Breast epithelium (tissue), 4 donors: ENCODE measurements around the gene CCSER1. TPM values are rescaled to one million over a fixed set of nuclear protein-coding genes. Genes with fewer than 3 reads are reported as not detected.
A peak's percentile ranks its signal among the peaks of the same experiment; 100 is the strongest.

Experiments
- DNase-seq, 2 donors: peaks; one replicate each; pipeline ENCODE4 v3.0.0-alpha.2; 2019; ENCODE audit warnings: low spot score in 2 of 2
- H3K27ac ChIP-seq, 2 donors: fragments of 200-600 bp; sonication (generic) in 1 of 2; one replicate each; pipeline ENCODE4 v1.5.1; 2016 to 2019; ENCODE audit warnings: mild to moderate bottlenecking in 1 of 2
- H3K27me3 ChIP-seq, 2 donors: fragments of 200-600 bp; sonication (generic) in 1 of 2; one replicate each; pipeline versions ENCODE4 v1.5.1 to v1.6.0; 2017 to 2019; ENCODE audit warnings: control low read depth in 1 of 2, mild to moderate bottlenecking in 1 of 2
- H3K36me3 ChIP-seq: fragments of 200-600 bp; one replicate; pipeline ENCODE4 v1.5.1; 2019
- H3K4me1 ChIP-seq, 2 donors: fragments of 200-600 bp; sonication (generic); one replicate each; pipeline ENCODE4 v1.5.1; 2016 to 2019; ENCODE audit warnings: control low read depth in 1 of 2
- H3K4me3 ChIP-seq, 3 donors: fragments of 200-600 bp; sonication (generic); 1 replicate in 2 of 3; 2 replicates in 1 of 3; pipeline ENCODE4 v1.5.1; 2016 to 2019; ENCODE audit warnings: mild to moderate bottlenecking in 3 of 3, moderate library complexity in 2 of 3
- H3K9me3 ChIP-seq, 2 donors: fragments of 200-600 bp; sonication (generic) in 1 of 2; one replicate each; pipeline ENCODE4 v1.5.1; 2016 to 2019; ENCODE audit warnings: control low read depth in 1 of 2
- POLR2A ChIP-seq: fragments of 450-650 bp; IDR thresholded peaks from one replicate; pipeline ENCODE4 v1.6.1; 2016; ENCODE audit warnings: antibody characterized with exemption, mild to moderate bottlenecking, moderate library complexity
- POLR2AphosphoS5 ChIP-seq, 3 donors: sonication (generic); formaldehyde crosslinking; IDR thresholded peaks; one replicate each; pipeline ENCODE4 v1.6.1; 2017; ENCODE audit warnings: antibody characterized with exemption in 3 of 3
- intact Hi-C: fragments of 100-400 bp; cut with DNase I; formaldehyde crosslinking; loops from one replicate; pipeline ENCODE4 v1.15.1; 2023; ENCODE audit warnings: low total_unique reads
- total RNA-seq, 3 donors: library from RNA; depleted of rRNA; stranded (reverse); fragments of >200 nt; gene quantifications; one replicate each; pipeline ENCODE4 v1.1.0, GENCODE V29; 2016
- TF ChIP-seq, protein P1 (sequence below), 3 donors: fragments of 450-650 bp; IDR thresholded peaks; one replicate each; pipeline ENCODE4 v1.5.1; 2016 to 2017; ENCODE audit warnings: antibody characterized with exemption in 3 of 3, mild to moderate bottlenecking in 3 of 3, moderate library complexity in 3 of 3

Gene CCSER1
- total RNA-seq, 3 donors from 2014 or later, result 6.4 to 73.3 (median 55.7) TPM

DNA sequence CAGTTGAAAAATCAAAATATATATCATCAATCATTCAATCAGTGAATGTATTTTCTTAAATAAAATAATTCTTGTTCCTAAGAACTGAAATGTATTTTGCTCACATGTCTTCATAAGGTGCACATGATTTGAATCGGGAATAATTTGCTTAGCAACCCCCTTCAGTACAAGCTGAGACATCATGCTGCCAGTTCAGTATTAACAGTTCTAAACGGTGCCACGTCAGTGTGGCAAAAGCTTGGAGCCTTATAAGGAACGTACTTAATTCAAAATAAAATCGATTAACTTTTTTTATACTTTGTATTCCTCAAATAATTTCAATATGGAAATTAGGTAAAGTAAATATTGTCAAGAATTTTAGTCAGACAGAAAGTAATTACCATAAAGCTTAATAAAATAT is 287.9 kb downstream of the CCSER1 start:
- H3K36me3 ChIP-seq, result no peaks in the 10 kb centered on the region
- no peak overlapping the region for H3K4me3 ChIP-seq
- H3K4me1 ChIP-seq, result no peaks in the 10 kb centered on the region
- intact Hi-C loops, result no loop called here
- TF ChIP-seq POLR2AphosphoS5 (IDR thresholded peaks at IDR 0.05) (no peak), POLR2A (no peak)
- TF ChIP-seq, protein P1, sequence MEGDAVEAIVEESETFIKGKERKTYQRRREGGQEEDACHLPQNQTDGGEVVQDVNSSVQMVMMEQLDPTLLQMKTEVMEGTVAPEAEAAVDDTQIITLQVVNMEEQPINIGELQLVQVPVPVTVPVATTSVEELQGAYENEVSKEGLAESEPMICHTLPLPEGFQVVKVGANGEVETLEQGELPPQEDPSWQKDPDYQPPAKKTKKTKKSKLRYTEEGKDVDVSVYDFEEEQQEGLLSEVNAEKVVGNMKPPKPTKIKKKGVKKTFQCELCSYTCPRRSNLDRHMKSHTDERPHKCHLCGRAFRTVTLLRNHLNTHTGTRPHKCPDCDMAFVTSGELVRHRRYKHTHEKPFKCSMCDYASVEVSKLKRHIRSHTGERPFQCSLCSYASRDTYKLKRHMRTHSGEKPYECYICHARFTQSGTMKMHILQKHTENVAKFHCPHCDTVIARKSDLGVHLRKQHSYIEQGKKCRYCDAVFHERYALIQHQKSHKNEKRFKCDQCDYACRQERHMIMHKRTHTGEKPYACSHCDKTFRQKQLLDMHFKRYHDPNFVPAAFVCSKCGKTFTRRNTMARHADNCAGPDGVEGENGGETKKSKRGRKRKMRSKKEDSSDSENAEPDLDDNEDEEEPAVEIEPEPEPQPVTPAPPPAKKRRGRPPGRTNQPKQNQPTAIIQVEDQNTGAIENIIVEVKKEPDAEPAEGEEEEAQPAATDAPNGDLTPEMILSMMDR (IDR thresholded peaks at IDR 0.05), result no peak
- H3K27ac ChIP-seq, result no peak overlapping the region
- no peaks in the 10 kb centered on the region for H3K27me3 ChIP-seq
- H3K9me3 ChIP-seq, result no peaks in the 10 kb centered on the region
- no peak for DNase-seq

DNA sequence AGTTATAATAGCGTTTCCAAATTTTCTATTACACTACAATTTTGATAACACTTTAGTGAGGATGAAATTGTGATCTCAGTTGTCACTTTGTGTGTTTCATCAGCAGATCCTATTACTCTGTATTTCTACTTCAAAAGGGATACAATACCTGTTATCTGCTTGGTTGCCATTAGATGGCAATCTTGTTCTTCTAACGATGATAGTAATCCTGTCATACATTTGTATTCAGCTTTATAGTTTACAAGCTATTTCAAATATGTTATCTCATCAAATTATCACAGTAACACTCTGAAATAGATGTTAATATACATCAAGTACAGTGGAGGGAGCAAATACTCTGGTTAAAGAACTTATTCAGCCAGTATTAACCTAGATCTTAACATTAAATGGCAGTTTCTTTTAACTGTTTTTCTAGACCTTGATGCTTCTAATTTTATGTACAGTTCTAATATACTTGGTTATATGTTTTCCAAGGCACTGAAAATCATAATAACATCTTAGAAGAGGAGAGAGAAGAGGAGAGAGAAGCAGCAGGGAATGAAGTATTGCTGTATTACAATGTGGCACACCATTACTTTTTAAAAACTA is 292.0 kb downstream of the CCSER1 start:
- H3K27ac ChIP-seq, result no peak overlapping the region
- H3K27me3 ChIP-seq, result no peaks in the 10 kb centered on the region
- H3K9me3 ChIP-seq, result no peaks in the 10 kb centered on the region
- TF ChIP-seq POLR2AphosphoS5 (IDR thresholded peaks at IDR 0.05) (no peak), POLR2A (no peak)
- TF ChIP-seq, protein P1 (IDR thresholded peaks at IDR 0.05), result peak in 2 of 3 donors; percentile 29 to 39
- H3K4me1 ChIP-seq, result no peaks in the 10 kb centered on the region
- intact Hi-C loops, result no loop called here
- no peak overlapping the region for H3K4me3 ChIP-seq
- no peak for DNase-seq
- H3K36me3 ChIP-seq, result no peaks in the 10 kb centered on the region

DNA sequence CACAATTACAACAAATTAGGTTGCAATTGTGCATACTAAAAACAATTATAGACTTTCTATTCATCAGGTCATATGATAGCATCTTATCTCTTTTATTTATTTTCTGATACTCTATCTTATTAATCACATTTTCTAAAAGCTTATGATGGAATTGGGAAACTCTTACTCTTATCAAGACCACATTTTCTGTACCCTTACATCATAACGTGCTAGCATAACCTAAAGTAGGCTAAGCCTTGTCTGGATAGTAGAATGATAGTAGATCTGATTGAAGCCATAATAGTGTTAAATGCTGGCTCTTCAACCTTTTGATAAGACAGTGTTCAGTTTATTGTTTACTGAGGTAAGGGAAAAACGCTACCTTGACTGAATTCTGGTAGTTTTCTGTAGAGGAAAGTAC is 294.0 kb downstream of the CCSER1 start:
- Histone ChIP-seq H3K27me3 (no peaks in the 10 kb centered on the region), H3K36me3 (no peaks in the 10 kb centered on the region), H3K4me3 (no peak overlapping the region), H3K27ac (no peak overlapping the region), H3K9me3 (no peaks in the 10 kb centered on the region), H3K4me1 (no peaks in the 10 kb centered on the region)
- no peak for DNase-seq
- no peak for TF ChIP-seq POLR2AphosphoS5 (IDR thresholded peaks at IDR 0.05)
- no peak for TF ChIP-seq POLR2A
- TF ChIP-seq, protein P1 (IDR thresholded peaks at IDR 0.05), result no peak
- intact Hi-C loops, result no loop called here

DNA sequence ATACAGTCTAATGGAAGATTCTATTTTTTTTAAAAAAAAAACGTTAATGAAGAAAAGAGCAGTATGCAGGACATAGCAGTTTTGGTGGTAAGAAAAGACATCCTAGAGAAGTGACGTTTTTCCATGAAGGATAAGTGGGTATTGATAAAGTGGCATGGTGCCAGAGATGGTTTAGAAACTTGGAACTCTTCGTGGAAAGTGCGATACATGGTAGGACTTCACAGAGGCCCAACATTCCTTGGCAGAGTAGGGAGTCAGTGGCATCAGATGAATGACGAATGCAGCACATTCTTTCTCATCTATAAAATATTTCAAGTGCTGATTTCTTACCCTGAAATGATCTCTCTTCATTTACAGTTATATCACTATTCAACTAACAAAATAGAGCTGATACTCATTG is 298.7 kb downstream of the CCSER1 start:
- Histone ChIP-seq H3K36me3 (no peaks in the 10 kb centered on the region), H3K4me1 (no peaks in the 10 kb centered on the region), H3K27me3 (no peaks in the 10 kb centered on the region), H3K9me3 (no peaks in the 10 kb centered on the region), H3K4me3 (no peak overlapping the region), H3K27ac (no peak overlapping the region)
- intact Hi-C loops, result no loop called here
- no peak for DNase-seq
- TF ChIP-seq POLR2A (no peak), POLR2AphosphoS5 (IDR thresholded peaks at IDR 0.05) (no peak)
- TF ChIP-seq, protein P1 (IDR thresholded peaks at IDR 0.05), result no peak

DNA sequence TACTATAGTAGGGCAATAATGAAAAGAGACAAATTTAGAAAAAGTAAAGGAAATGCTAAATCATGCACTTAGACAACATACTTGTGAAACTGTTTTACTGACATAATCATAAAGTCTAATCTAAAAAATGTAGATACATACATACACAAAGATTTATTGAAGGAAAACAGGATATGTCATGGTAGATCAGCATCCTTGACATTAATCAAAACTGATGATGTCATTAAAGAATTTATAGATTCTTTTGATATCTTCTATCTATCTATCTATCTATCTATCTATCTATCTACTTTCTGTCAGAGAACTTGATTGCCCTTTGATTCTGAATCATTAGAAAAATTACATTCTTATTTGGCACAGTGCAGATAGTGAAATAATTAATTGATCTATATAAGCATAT is 311.3 kb downstream of the CCSER1 start:
- no peaks in the 10 kb centered on the region for H3K27me3 ChIP-seq
- no peaks in the 10 kb centered on the region for H3K36me3 ChIP-seq
- no peak overlapping the region for H3K27ac ChIP-seq
- TF ChIP-seq, protein P1 (IDR thresholded peaks at IDR 0.05), result no peak
- TF ChIP-seq POLR2A (no peak), POLR2AphosphoS5 (IDR thresholded peaks at IDR 0.05) (no peak)
- intact Hi-C loops, result no loop called here
- H3K4me1 ChIP-seq, result no peaks in the 10 kb centered on the region
- no peaks in the 10 kb centered on the region for H3K9me3 ChIP-seq
- H3K4me3 ChIP-seq, result no peak overlapping the region
- DNase-seq, result no peak
